HG02623 (cell line): ENCODE data around the gene SSR3.
"Not testable (repeated sequence)": the region's sequence is repeated elsewhere in the genome, so short reads cannot be mapped to it uniquely, and the experiment has no call there.

Experiments used
- ATAC-seq: cut with Tn5 transposase; IDR thresholded peaks from one replicate; pipeline ENCODE4 v1.9.1; 2021; ENCODE audit warnings: moderate library complexity; ENCODE audit not compliant: unreplicated experiment

Gene SSR3

GRCh38 chr3:156576651-156577348, 21.9 kb upstream of the SSR3 start:
- no peak for ATAC-seq

GRCh38 chr3:156576051-156576450, 21.1 kb upstream of the SSR3 start:
- ATAC-seq, result no peak

GRCh38 chr3:156575641-156576040, 20.7 kb upstream of the SSR3 start:
- ATAC-seq, result no peak

GRCh38 chr3:156569881-156570280, 15.0 kb upstream of the SSR3 start:
- not testable (repeated sequence) for ATAC-seq

DNA sequence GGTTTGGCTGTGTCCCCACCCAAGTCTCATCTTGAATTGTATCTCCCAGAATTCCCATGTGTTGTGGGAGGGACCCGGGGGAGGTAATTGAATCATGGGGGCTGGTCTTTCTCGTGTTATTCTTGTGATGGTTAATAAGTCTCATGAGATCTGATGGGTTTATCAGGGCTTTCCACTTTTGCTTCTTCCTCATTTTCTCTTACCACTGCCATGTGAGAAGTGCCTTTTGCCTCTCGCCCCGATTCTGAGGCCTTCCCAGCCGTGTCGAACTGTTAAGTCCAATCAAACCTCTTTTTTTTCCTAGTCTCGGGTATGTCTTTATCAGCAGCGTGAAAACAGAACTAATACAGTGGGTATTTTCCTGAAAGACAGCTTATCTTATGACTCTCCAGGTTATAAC, 14.1 kb upstream of the SSR3 start:
- not testable (repeated sequence) for ATAC-seq

- no peak for ATAC-seq
These were observed 9.2 kb upstream of the SSR3 start for GRCh38 chr3:156563900-156564682.

DNA sequence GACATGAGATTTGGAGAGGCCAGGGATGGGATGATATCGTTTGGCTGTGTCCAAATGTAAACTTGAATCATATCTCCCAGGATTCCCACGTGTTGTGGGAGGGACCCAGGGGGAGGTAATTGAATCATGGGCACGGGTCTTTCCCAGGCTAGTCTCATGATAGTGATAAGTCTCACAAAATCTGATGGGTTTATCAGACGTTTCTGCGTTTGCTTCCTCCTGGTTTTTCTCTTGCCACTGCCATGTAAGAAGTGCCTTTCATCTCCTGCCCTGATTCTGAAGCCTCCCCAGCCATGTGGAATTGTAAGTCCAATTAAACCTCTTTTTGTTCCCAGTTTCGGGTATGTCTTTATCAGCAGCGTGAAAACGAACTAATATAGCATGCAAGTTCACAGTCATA, 7.6 kb upstream of the SSR3 start:
- not testable (repeated sequence) for ATAC-seq

GRCh38 chr3:156561533-156561932, 6.6 kb upstream of the SSR3 start:
- no peak for ATAC-seq

DNA sequence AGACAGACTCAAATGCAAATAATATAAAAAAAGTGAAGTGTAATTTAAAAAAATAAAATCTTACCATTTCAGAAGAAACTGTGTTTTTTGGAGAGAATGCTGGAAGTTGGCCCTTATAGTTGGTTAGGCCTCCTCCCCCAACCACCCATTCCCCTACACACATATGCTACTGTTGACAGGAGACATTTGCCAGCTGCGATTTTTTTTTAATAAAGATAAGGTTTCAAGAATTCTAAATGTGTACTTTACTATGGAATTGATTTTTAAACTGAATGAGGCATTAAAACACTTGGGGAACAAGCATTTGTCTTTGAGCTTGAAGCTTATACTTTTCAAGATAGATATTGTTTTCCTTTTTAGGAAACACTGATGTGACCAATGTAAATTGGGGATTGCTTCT, 4.4 kb upstream of the SSR3 start:
- no peak for ATAC-seq

DNA sequence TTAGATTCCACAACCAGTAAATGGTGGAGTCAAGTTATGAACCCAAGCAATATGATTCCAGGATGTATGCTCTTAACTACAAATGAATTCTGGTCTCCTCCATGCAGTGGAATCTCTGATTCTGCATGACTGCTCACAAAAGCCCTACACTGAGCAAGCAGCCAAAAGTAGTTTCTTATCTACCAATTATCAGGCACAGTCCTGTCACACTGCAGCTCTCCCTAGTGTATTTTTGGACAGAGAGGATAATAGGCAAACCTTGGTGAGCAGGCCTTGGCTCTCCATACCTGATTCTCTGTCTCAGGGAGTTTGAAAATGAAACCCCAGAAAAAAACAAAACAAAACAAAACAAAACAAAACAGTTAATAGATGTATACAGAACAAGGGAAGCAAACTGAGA, 3.5 kb upstream of the SSR3 start:
- no peak for ATAC-seq

- ATAC-seq, result no peak
These were observed 439 bp downstream of the SSR3 start for GRCh38 chr3:156554515-156554841.

DNA sequence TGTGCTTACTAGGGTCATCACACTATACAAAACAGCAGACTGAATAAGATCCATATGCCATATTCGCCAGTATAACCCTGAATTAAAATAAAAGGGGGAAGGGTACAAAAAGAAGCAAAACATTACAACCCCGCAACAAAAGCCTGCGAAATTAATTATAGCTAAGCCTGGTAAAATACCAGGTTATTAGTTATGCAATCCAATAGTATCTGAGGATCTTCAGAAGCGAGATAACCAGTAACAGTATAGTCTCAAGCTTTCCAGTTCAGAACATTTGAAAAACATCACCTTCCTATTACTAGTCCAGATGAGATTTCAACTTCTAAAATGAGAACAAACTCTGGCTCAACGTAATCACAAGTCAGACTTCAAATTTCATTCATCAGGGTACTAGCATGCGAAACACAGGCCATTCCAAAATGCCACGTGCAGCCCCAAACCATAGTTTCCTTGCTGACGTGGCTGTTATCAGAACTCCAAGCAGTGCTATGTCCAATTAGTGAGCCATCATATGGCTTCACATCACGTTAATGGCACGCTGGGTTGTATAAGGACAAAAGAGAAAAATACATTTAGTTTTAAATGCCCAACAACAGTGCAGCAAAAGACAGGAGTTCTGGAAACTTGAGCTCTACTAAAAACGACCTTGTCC, 1.1 kb downstream of the SSR3 start:
- ATAC-seq, result no peak

DNA sequence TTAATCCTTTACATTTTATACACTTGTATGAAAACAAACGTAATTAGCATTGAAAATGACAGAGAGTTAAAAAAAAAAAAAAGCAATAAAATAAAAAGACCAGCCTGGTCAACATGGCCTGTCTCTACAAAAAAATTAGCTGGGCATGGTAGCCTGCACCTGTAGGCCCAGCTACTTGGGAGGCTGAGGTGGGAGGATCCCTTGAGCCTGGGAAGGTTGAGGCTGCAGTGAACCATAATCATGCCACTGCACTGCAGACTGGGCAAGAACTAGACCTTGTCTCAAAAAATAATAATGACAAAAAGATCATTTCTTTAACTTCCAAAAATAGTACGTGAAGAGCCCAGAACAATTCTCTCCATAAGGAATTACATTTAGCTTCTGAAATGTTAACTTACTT, 1.9 kb downstream of the SSR3 start:
- ATAC-seq, result no peak

DNA sequence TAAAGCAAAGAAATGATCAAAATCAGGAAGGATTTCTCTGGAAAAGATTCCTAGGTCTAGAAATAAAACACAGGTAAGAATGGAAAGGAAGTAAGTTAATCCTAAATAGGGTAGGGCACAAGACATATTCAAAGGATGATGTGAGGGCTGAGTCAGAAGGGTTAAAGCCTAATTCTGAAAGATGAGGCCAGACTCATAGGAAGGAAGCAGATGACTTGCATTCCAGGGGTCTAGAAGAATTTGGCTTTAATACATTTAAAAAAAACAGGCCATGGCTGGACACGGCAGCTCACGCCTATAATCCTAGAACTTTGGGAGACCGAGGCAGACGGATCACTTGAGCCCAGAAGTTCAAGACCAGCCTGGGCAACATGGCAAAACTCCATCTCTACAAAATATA, 3.2 kb downstream of the SSR3 start:
- no peak for ATAC-seq

GRCh38 chr3:156551261-156551660, 3.7 kb downstream of the SSR3 start:
- ATAC-seq, result no peak

- ATAC-seq, result no peak
These were observed 6.0 kb downstream of the SSR3 start for GRCh38 chr3:156548902-156549301.

- ATAC-seq, result no peak
These were observed 6.8 kb downstream of the SSR3 start for GRCh38 chr3:156548041-156548687.

- no peak for ATAC-seq
These were observed 7.3 kb downstream of the SSR3 start for GRCh38 chr3:156547637-156548036.

DNA sequence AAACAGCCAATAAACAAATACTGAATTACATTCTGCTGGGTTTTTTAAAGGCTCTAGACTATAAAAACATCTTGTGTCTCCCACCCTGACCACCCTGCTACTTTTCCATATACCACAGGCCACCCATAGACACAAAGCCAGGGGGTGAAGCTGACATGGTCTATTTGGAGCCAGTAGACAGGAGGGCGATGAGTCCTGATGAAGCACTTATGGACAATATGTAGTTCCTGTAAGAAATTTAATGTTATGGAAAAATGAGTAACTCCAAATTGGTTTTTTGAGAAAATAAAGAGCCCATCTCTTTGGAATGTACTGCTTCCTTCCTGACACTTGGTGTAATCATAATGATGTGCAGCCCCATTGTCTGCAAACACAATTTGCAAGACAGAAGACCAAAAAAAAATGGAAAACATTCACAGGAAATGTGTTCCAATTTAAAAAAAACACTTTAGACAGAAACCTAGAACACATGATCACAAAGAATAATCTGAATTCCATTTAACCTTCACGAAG, 11.8 kb downstream of the SSR3 start:
- ATAC-seq, result no peak

GRCh38 chr3:156542101-156543042, 12.5 kb downstream of the SSR3 start:
- no peak for ATAC-seq
